ENCODE data around the gene KHK.

- TF ChIP-seq, protein P1, sequence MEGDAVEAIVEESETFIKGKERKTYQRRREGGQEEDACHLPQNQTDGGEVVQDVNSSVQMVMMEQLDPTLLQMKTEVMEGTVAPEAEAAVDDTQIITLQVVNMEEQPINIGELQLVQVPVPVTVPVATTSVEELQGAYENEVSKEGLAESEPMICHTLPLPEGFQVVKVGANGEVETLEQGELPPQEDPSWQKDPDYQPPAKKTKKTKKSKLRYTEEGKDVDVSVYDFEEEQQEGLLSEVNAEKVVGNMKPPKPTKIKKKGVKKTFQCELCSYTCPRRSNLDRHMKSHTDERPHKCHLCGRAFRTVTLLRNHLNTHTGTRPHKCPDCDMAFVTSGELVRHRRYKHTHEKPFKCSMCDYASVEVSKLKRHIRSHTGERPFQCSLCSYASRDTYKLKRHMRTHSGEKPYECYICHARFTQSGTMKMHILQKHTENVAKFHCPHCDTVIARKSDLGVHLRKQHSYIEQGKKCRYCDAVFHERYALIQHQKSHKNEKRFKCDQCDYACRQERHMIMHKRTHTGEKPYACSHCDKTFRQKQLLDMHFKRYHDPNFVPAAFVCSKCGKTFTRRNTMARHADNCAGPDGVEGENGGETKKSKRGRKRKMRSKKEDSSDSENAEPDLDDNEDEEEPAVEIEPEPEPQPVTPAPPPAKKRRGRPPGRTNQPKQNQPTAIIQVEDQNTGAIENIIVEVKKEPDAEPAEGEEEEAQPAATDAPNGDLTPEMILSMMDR (IDR thresholded peaks at IDR 0.05 in 2 of 3, conservative IDR thresholded peaks at IDR 0.05 in 1 of 3; ENCODE audit: insufficient read depth in 2 of 3, low read depth in 1 of 3, low read length in 3 of 3): no peak
- TF ChIP-seq ZNF589 (CRISPR knock-in tag; IDR thresholded peaks at IDR 0.05; ENCODE audit: low read depth): no peak
- TF ChIP-seq CBX5 (IDR thresholded peaks at IDR 0.05; ENCODE audit: borderline replicate concordance, low read depth): no peak
- TF ChIP-seq FOXM1 (IDR thresholded peaks at IDR 0.05; ENCODE audit: low read depth): no peak
- no peak for TF ChIP-seq FOXM1 (CRISPR knock-in tag; IDR thresholded peaks at IDR 0.05; ENCODE audit: low read depth)
- TF ChIP-seq, protein P2, sequence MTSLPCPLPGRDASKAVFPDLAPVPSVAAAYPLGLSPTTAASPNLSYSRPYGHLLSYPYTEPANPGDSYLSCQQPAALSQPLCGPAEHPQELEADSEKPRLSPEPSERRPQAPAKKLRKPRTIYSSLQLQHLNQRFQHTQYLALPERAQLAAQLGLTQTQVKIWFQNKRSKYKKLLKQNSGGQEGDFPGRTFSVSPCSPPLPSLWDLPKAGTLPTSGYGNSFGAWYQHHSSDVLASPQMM (CRISPR knock-in tag; IDR thresholded peaks at IDR 0.05): no peak
- no peak for TF ChIP-seq SMAD3 (CRISPR knock-in tag; conservative IDR thresholded peaks at IDR 0.05)
- TF ChIP-seq ZNF407 (IDR thresholded peaks at IDR 0.05; ENCODE audit: low read depth): no peak
- no peak for TF ChIP-seq SIN3A (IDR thresholded peaks at IDR 0.05; ENCODE audit: borderline replicate concordance in 2 of 2, control insufficient read depth in 1 of 2, low read depth in 2 of 2, low read length in 2 of 2)
- TF ChIP-seq ZBTB49 (CRISPR knock-in tag; IDR thresholded peaks at IDR 0.05; ENCODE audit: borderline replicate concordance): no peak
- TF ChIP-seq, protein P3, sequence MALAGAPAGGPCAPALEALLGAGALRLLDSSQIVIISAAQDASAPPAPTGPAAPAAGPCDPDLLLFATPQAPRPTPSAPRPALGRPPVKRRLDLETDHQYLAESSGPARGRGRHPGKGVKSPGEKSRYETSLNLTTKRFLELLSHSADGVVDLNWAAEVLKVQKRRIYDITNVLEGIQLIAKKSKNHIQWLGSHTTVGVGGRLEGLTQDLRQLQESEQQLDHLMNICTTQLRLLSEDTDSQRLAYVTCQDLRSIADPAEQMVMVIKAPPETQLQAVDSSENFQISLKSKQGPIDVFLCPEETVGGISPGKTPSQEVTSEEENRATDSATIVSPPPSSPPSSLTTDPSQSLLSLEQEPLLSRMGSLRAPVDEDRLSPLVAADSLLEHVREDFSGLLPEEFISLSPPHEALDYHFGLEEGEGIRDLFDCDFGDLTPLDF (CRISPR knock-in tag; IDR thresholded peaks at IDR 0.05): no peak
- no peak for TF ChIP-seq SMAD2 (IDR thresholded peaks at IDR 0.05; ENCODE audit: low read depth, low read length)
Measured at GRCh38 chr2:27069436-27069835, 17.1 kb upstream of the KHK start.
